MM.1S (cell line): ENCODE data around the gene C2orf78.

Experiments
- DNase-seq: peaks from one replicate; pipeline ENCODE4 v3.0.0-alpha.2; 2015
- H2AFZ ChIP-seq: fragments of 300-600 bp; sonication (generic); 2 replicates; pipeline ENCODE4 v1.6.0; 2016; ENCODE audit warnings: antibody characterized with exemption, low read length
- H3F3A ChIP-seq: fragments of 300-600 bp; sonication (generic); 2 replicates; pipeline ENCODE4 v1.6.1; 2016; ENCODE audit warnings: mild to moderate bottlenecking, antibody characterized with exemption, low read length, moderate library complexity, mixed read lengths; ENCODE audit not compliant: insufficient read depth
- H3K27ac ChIP-seq: fragments of 300-600 bp; sonication (generic); 2 replicates; pipeline ENCODE4 v1.5.1; 2016; ENCODE audit warnings: mild to moderate bottlenecking, low read length
- H3K27me3 ChIP-seq: fragments of 300-600 bp; sonication (generic); replicated peaks from 2 replicates; pipeline ENCODE4 v1.6.0; 2016; ENCODE audit warnings: low read length; ENCODE audit not compliant: insufficient read depth
- H3K36me3 ChIP-seq: fragments of 300-600 bp; sonication (generic); replicated peaks from 2 replicates; pipeline ENCODE4 v1.6.1; 2016; ENCODE audit warnings: mild to moderate bottlenecking, low read length, mixed read lengths; ENCODE audit not compliant: insufficient read depth
- H3K4me1 ChIP-seq: fragments of 300-600 bp; sonication (generic); 2 replicates; pipeline ENCODE4 v1.6.1; 2016; ENCODE audit warnings: low read length, mixed read lengths
- H3K4me2 ChIP-seq: fragments of 300-600 bp; sonication (generic); 2 replicates; pipeline ENCODE4 v1.6.0; 2016; ENCODE audit warnings: low read depth, low read length
- H3K4me3 ChIP-seq: fragments of 300-600 bp; sonication (generic); 2 replicates; pipeline ENCODE4 v1.5.1; 2016; ENCODE audit warnings: low read length, mixed read lengths
- H3K79me2 ChIP-seq: fragments of 300-600 bp; sonication (generic); 2 replicates; pipeline ENCODE4 v1.6.1; 2016; ENCODE audit warnings: mixed run types, low read length, mixed read lengths
- H3K9ac ChIP-seq: fragments of 300-600 bp; sonication (generic); 2 replicates; pipeline ENCODE4 v1.6.1; 2016; ENCODE audit warnings: low read length, mixed read lengths
- H3K9me2 ChIP-seq: fragments of 300-600 bp; sonication (generic); replicated peaks from 2 replicates; pipeline ENCODE4 v1.6.1; 2016; ENCODE audit warnings: mild to moderate bottlenecking, low read length, mixed read lengths; ENCODE audit not compliant: insufficient read depth
- H3K9me3 ChIP-seq: fragments of 300-600 bp; sonication (generic); replicated peaks from 2 replicates; pipeline ENCODE4 v1.6.1; 2016; ENCODE audit warnings: mild to moderate bottlenecking, low read length, mixed read lengths; ENCODE audit not compliant: insufficient read depth
- H4K20me1 ChIP-seq: fragments of 300-600 bp; sonication (generic); 2 replicates; pipeline ENCODE4 v1.6.1; 2016; ENCODE audit warnings: mild to moderate bottlenecking, low read length, moderate library complexity, mixed read lengths; ENCODE audit not compliant: insufficient read depth
- CTCF ChIP-seq: fragments of 300-600 bp; sonication (generic); IDR thresholded peaks from 2 replicates; pipeline ENCODE4 v1.5.1; 2016; ENCODE audit warnings: antibody characterized with exemption, low read length, mixed read lengths
- EZH2 ChIP-seq: fragments of 300-600 bp; sonication (generic); optimal IDR thresholded peaks from 2 replicates; pipeline ENCODE3; 2017; ENCODE audit warnings: low read depth, mild to moderate bottlenecking, antibody characterized with exemption, low read length, mixed read lengths
- EZH2phosphoT487 ChIP-seq: fragments of 300-600 bp; sonication (generic); IDR thresholded peaks from 2 replicates; pipeline ENCODE4 v1.6.1; 2018; ENCODE audit warnings: antibody characterized with exemption, low read length

C2orf78 gene

GRCh38 chr2:73836141-73836943, 52.4 kb downstream of the C2orf78 start:
- Histone ChIP-seq H3K4me2 (no peak overlapping the region), H3K9me2 (no peaks in the 10 kb centered on the region), H3F3A (no peaks in the 10 kb centered on the region; the same call in 1 of the 2 replicates), H3K79me2 (peaks cover 23% of the 10 kb centered on the region), H2AFZ (no peak overlapping the region), H3K27me3 (no peaks in the 10 kb centered on the region), H3K4me3 (no peak overlapping the region), H4K20me1 (no peaks in the 10 kb centered on the region), H3K9ac (no peak overlapping the region), H3K36me3 (peaks cover 13% of the 10 kb centered on the region), H3K9me3 (no peaks in the 10 kb centered on the region), H3K27ac (no peak overlapping the region), H3K4me1 (peaks cover 8% of the 10 kb centered on the region)
- no peak for TF ChIP-seq CTCF
- no peak for TF ChIP-seq EZH2
- TF ChIP-seq EZH2phosphoT487, result no peak
- DNase-seq, result no peak

GRCh38 chr2:73837847-73838585, 54.0 kb downstream of the C2orf78 start:
- H2AFZ ChIP-seq, result no peak overlapping the region
- H3K9me3 ChIP-seq, result no peaks in the 10 kb centered on the region
- no peaks in the 10 kb centered on the region for H3K9me2 ChIP-seq
- H3K27ac ChIP-seq, result no peak overlapping the region
- peaks cover 23% of the 10 kb centered on the region for H3K79me2 ChIP-seq
- H3F3A ChIP-seq, result no peaks in the 10 kb centered on the region; the same call in 1 of the 2 replicates
- TF ChIP-seq CTCF (no peak), EZH2phosphoT487 (no peak), EZH2 (no peak)
- no peaks in the 10 kb centered on the region for H4K20me1 ChIP-seq
- H3K36me3 ChIP-seq, result 0 out of 2 replicates have a peak, but pooled peaks cover 3% of the 10 kb centered on the region
- no peak overlapping the region for H3K9ac ChIP-seq
- H3K4me3 ChIP-seq, result no peak overlapping the region
- H3K27me3 ChIP-seq, result no peaks in the 10 kb centered on the region
- peaks cover 1% of the 10 kb centered on the region for H3K4me1 ChIP-seq
- DNase-seq, result no peak
- H3K4me2 ChIP-seq, result no peak overlapping the region

- Histone ChIP-seq H3K36me3 (no peaks in the 10 kb centered on the region), H3K79me2 (peaks cover 20% of the 10 kb centered on the region), H3K4me3 (no peak overlapping the region), H3F3A (no peaks in the 10 kb centered on the region; the same call in 1 of the 2 replicates), H3K27me3 (no peaks in the 10 kb centered on the region), H4K20me1 (no peaks in the 10 kb centered on the region), H2AFZ (no peak overlapping the region), H3K9me3 (no peaks in the 10 kb centered on the region), H3K4me2 (no peak overlapping the region), H3K9ac (no peak overlapping the region), H3K9me2 (no peaks in the 10 kb centered on the region), H3K27ac (no peak overlapping the region), H3K4me1 (no peaks in the 10 kb centered on the region)
- DNase-seq, result no peak
- TF ChIP-seq EZH2 (no peak), CTCF (no peak), EZH2phosphoT487 (no peak)
Observed at GRCh38 chr2:73838889-73839534, 55.0 kb downstream of the C2orf78 start.
